Trophoblast cell (in vitro differentiated cells and primary cell): Measurements from ENCODE around the gene PARVA.

Source experiments
- DNase-seq, 2 donors: peaks; one replicate each; pipeline ENCODE4 v3.0.0-alpha.2; 2016
- H2AFZ ChIP-seq: 2 replicates; pipeline ENCODE4 v1.6.1; 2013; ENCODE audit warnings: low read length, moderate library complexity, mild to moderate bottlenecking; ENCODE audit not compliant: insufficient read depth, poor library complexity
- H2AK5ac ChIP-seq: 2 replicates; pipeline ENCODE4 v1.6.1; 2013; ENCODE audit warnings: mild to moderate bottlenecking, low read length
- H2BK120ac ChIP-seq: 2 replicates; pipeline ENCODE4 v1.6.1; 2013; ENCODE audit warnings: low read length, mild to moderate bottlenecking, moderate library complexity; ENCODE audit not compliant: insufficient read depth, poor library complexity
- H2BK12ac ChIP-seq: 2 replicates; pipeline ENCODE4 v1.6.1; 2013; ENCODE audit warnings: mild to moderate bottlenecking, low read length, moderate library complexity
- H2BK5ac ChIP-seq: 2 replicates; pipeline ENCODE4 v1.6.1; 2013; ENCODE audit warnings: low read length, low read depth, moderate library complexity, mild to moderate bottlenecking; ENCODE audit not compliant: poor library complexity
- H3K14ac ChIP-seq: 2 replicates; pipeline ENCODE4 v1.6.1; 2013; ENCODE audit warnings: mild to moderate bottlenecking, low read length
- H3K18ac ChIP-seq: 2 replicates; pipeline ENCODE4 v1.6.1; 2013; ENCODE audit warnings: mild to moderate bottlenecking, low read length
- H3K23ac ChIP-seq: 2 replicates; pipeline ENCODE4 v1.6.1; 2013; ENCODE audit warnings: low read length
- H3K27ac ChIP-seq: 2 replicates; pipeline ENCODE4 v1.5.1; 2013; ENCODE audit warnings: low read depth, mild to moderate bottlenecking, inconsistent platforms, low read length, moderate library complexity
- H3K27me3 ChIP-seq: 2 replicates; pipeline ENCODE4 v1.6.1; 2013; ENCODE audit warnings: inconsistent platforms, mild to moderate bottlenecking, low read length, moderate library complexity; ENCODE audit not compliant: insufficient read depth
- H3K36me3 ChIP-seq, 2 experiments: 1 replicate in 1 of 2; 2 replicates in 1 of 2; pipeline ENCODE4 v1.6.1; 2013; ENCODE audit warnings: low read length in 2 of 2, mild to moderate bottlenecking in 2 of 2, moderate library complexity in 1 of 2; ENCODE audit not compliant: insufficient read depth in 2 of 2, control insufficient read depth in 1 of 2
- H3K4ac ChIP-seq: 2 replicates; pipeline ENCODE4 v1.6.1; 2013; ENCODE audit warnings: low read depth, mild to moderate bottlenecking, low read length, moderate library complexity
- H3K4me1 ChIP-seq, 2 experiments: 1 replicate in 1 of 2; 2 replicates in 1 of 2; pipeline ENCODE4 v1.6.1; 2013; ENCODE audit warnings: low read length in 2 of 2, mild to moderate bottlenecking in 2 of 2, moderate library complexity in 1 of 2; ENCODE audit not compliant: insufficient read depth in 2 of 2, control insufficient read depth in 1 of 2
- H3K4me2 ChIP-seq: 2 replicates; pipeline ENCODE4 v1.6.1; 2013; ENCODE audit warnings: inconsistent platforms, mild to moderate bottlenecking, low read length, moderate library complexity
- H3K4me3 ChIP-seq: 2 replicates; pipeline ENCODE4 v1.5.1; 2013; ENCODE audit warnings: mild to moderate bottlenecking, low read depth, low read length, inconsistent platforms
- H3K79me1 ChIP-seq: one replicate; pipeline ENCODE4 v1.6.1; 2013; ENCODE audit warnings: low read length
- H3K79me2 ChIP-seq: 2 replicates; pipeline ENCODE4 v1.6.1; 2013; ENCODE audit warnings: low read length, mild to moderate bottlenecking; ENCODE audit not compliant: control insufficient read depth, insufficient read depth, poor library complexity
- H3K9ac ChIP-seq: 2 replicates; pipeline ENCODE4 v1.6.1; 2013; ENCODE audit warnings: mild to moderate bottlenecking, low read length
- H3K9me3 ChIP-seq: 2 replicates; pipeline ENCODE4 v1.6.1; 2013; ENCODE audit warnings: low read depth, mild to moderate bottlenecking, control low read depth, inconsistent platforms, low read length; ENCODE audit not compliant: insufficient read depth
- H4K12ac ChIP-seq: 2 replicates; pipeline ENCODE4 v1.6.1; 2013; ENCODE audit warnings: low read depth, mild to moderate bottlenecking, low read length, moderate library complexity
- H4K8ac ChIP-seq: 2 replicates; pipeline ENCODE4 v1.6.1; 2013; ENCODE audit warnings: low read depth, mild to moderate bottlenecking, low read length, moderate library complexity
- H4K91ac ChIP-seq: one replicate; pipeline ENCODE4 v1.6.1; 2013; ENCODE audit warnings: low read depth, mild to moderate bottlenecking, low read length, moderate library complexity
- WGBS: extraction: QIAGEN DNeasy Blood & Tissue Kit; methylation state at CpG from one replicate; pipeline ENCODE4 v1.1.7; 2013; ENCODE audit warnings: missing lambda C conversion rate; ENCODE audit not compliant: insufficient read length, insufficient coverage; ENCODE audit errors: extremely low coverage; 5-methylcytosine and 5-hydroxymethylcytosine counted together

Gene PARVA

GRCh38 chr11:12377824-12378593 is 638 bp downstream of the PARVA start:
- Histone ChIP-seq H3K27ac (peak overlapping the region; percentile 99), H3K14ac (peak overlapping the region; percentile 98), H2BK120ac (peak overlapping the region; percentile 96), H3K4me3 (peak overlapping the region; percentile 90), H4K91ac (peak overlapping the region; percentile 98), H3K9me3 (no peaks in the 10 kb centered on the region), H2BK12ac (peak overlapping the region; percentile 55), H3K4ac (peak overlapping the region; percentile 88), H2BK5ac (peak overlapping the region; percentile 96), H3K4me1 (peaks cover 5 to 11% of the 10 kb centered on the region in 2 experiments), H2AK5ac (peak overlapping the region; percentile 39), H3K36me3 (peaks cover 0 to 7% of the 10 kb centered on the region in 2 experiments), H3K9ac (peak overlapping the region; percentile 98), H4K12ac (peak overlapping the region; percentile 96), H4K8ac (peak overlapping the region; percentile 89), H2AFZ (peak overlapping the region; percentile 77), H3K23ac (no peak overlapping the region), H3K79me2 (peaks cover 11% of the 10 kb centered on the region), H3K4me2 (peak overlapping the region; percentile 97), H3K27me3 (no peaks in the 10 kb centered on the region), H3K18ac (peak overlapping the region; percentile 96), H3K79me1 (peaks cover 13% of the 10 kb centered on the region)
- no CpG with 5 or more reads among the region's 76 CpGs for WGBS
- peak; percentile 92 to 94 for DNase-seq

DNA sequence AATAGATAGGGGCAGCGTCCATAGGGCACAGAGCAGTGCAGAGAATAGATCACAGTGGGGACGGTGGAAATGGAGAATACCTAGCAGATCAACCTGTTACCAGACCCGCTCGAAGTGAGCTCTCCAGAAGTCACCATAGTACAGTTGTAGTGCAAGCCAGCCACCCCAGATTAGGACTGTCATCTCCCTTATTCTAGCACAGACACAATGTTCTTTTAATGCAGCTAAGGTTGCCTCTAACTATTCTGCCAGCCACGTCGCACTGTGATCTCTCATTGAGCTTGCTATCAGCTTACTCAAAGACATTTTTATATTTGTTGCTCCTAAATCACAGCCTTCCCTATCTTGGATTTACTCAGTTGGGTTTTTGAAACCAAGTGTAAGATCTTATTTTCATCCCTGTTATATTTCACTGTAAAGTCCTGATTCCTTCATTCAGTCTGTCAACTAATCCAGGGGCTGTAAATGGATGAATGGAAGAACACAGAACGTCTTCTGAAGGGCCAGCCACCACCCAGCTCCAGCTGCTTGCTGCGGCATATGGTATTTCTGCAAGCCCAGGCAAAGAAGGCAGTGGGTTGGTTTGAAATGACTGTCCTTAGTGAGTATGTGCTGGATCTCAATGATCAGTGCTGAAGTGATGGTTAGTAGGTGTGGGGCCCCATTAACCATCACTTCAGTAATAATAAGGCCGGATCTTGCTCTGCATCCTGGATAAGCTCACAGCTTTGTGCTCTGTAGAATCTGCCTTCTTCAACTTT is 3.4 kb downstream of the PARVA start:
- no peak overlapping the region for H2AFZ ChIP-seq
- H2AK5ac ChIP-seq: no peak overlapping the region
- WGBS: no CpG with 5 or more reads among the region's 9 CpGs
- peaks cover 5 to 12% of the 10 kb centered on the region in 2 experiments for H3K4me1 ChIP-seq
- H3K23ac ChIP-seq: no peak overlapping the region
- H3K9me3 ChIP-seq: no peaks in the 10 kb centered on the region
- H3K4me3 ChIP-seq: no peak overlapping the region
- H3K14ac ChIP-seq: no peak overlapping the region
- H3K27me3 ChIP-seq: no peaks in the 10 kb centered on the region
- no peak overlapping the region for H3K4me2 ChIP-seq
- no peak overlapping the region for H3K27ac ChIP-seq
- no peak overlapping the region for H2BK120ac ChIP-seq
- no peak overlapping the region for H3K18ac ChIP-seq
- peak overlapping the region; percentile 60 for H3K4ac ChIP-seq
- H4K8ac ChIP-seq: no peak overlapping the region
- H4K91ac ChIP-seq: no peak overlapping the region
- peaks cover 0 to 7% of the 10 kb centered on the region in 2 experiments for H3K36me3 ChIP-seq
- no peak overlapping the region for H3K9ac ChIP-seq
- H4K12ac ChIP-seq: no peak overlapping the region
- H2BK5ac ChIP-seq: no peak overlapping the region
- H3K79me1 ChIP-seq: peaks cover 13% of the 10 kb centered on the region
- no peak overlapping the region for H2BK12ac ChIP-seq
- peaks cover 13% of the 10 kb centered on the region for H3K79me2 ChIP-seq
- DNase-seq: no peak

GRCh38 chr11:12381875-12382274 is 4.5 kb downstream of the PARVA start:
- Histone ChIP-seq H4K12ac (no peak overlapping the region), H3K9ac (no peak overlapping the region), H3K9me3 (no peaks in the 10 kb centered on the region), H3K27me3 (no peaks in the 10 kb centered on the region), H3K4me1 (peaks cover 3 to 5% of the 10 kb centered on the region in 2 experiments), H3K4me3 (no peak overlapping the region), H2BK12ac (no peak overlapping the region), H3K4ac (no peak overlapping the region), H4K8ac (no peak overlapping the region), H3K18ac (no peak overlapping the region), H4K91ac (no peak overlapping the region), H3K79me2 (peaks cover 13% of the 10 kb centered on the region), H3K14ac (no peak overlapping the region), H2BK5ac (no peak overlapping the region), H2AFZ (no peak overlapping the region), H3K4me2 (no peak overlapping the region), H3K36me3 (peaks cover 0 to 7% of the 10 kb centered on the region in 2 experiments), H2AK5ac (no peak overlapping the region), H3K27ac (no peak overlapping the region), H3K23ac (no peak overlapping the region), H3K79me1 (peaks cover 11% of the 10 kb centered on the region), H2BK120ac (no peak overlapping the region)
- WGBS: no CpG with 5 or more reads among the region's 9 CpGs
- DNase-seq: peak; percentile 9 to 69

DNA sequence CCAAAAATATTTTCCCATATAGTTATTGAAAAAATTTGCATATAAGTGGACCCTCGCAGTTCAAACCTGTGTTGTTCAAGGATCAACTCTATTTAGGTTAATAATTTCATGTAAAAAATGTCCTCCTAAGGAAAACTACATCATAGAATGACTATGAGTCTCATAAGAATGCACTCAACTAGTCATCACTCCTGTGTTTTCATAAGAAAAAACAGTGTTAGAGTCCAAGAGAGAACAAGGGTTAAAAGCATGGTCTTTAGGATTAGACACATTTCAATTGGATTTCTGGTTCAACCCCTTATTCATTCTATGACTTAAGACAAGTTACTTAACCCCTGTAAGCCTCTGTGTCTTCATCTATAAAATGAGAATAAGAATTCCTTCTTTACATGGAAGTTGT is 5.1 kb downstream of the PARVA start:
- H2BK5ac ChIP-seq: no peak overlapping the region
- H3K79me2 ChIP-seq: peaks cover 11% of the 10 kb centered on the region
- H3K4me1 ChIP-seq: peaks cover 0 to 2% of the 10 kb centered on the region in 2 experiments
- H2BK120ac ChIP-seq: no peak overlapping the region
- H3K27me3 ChIP-seq: no peaks in the 10 kb centered on the region
- no peak overlapping the region for H3K4me2 ChIP-seq
- H3K9me3 ChIP-seq: no peaks in the 10 kb centered on the region
- no peak overlapping the region for H4K8ac ChIP-seq
- no peak overlapping the region for H4K91ac ChIP-seq
- peaks cover 0 to 7% of the 10 kb centered on the region in 2 experiments for H3K36me3 ChIP-seq
- H3K4me3 ChIP-seq: no peak overlapping the region
- no peak overlapping the region for H3K14ac ChIP-seq
- no peak for DNase-seq
- H3K79me1 ChIP-seq: peaks cover 6% of the 10 kb centered on the region
- no peak overlapping the region for H3K4ac ChIP-seq
- H3K27ac ChIP-seq: no peak overlapping the region
- H2AK5ac ChIP-seq: no peak overlapping the region
- no peak overlapping the region for H3K9ac ChIP-seq
- no peak overlapping the region for H3K18ac ChIP-seq
- H4K12ac ChIP-seq: no peak overlapping the region
- WGBS: no CpG with 5 or more reads among the region's 1 CpG
- H2BK12ac ChIP-seq: no peak overlapping the region
- no peak overlapping the region for H3K23ac ChIP-seq
- no peak overlapping the region for H2AFZ ChIP-seq
